OCI-LY3 (cell line): ENCODE data around the gene RNF111.

Experiments used
- H2AFZ ChIP-seq: fragments of 200-600, 300-600 bp; shearing (Covaris generic); 2 replicates; pipeline ENCODE4 v1.6.0; 2014; ENCODE audit warnings: antibody characterized with exemption, low read depth, low read length
- H3K27ac ChIP-seq: fragments of 200-600, 300-600 bp; sonication (generic); 2 replicates; pipeline ENCODE4 v1.5.1; 2014; ENCODE audit warnings: mild to moderate bottlenecking, low read length, moderate library complexity, mixed read lengths
- H3K27me3 ChIP-seq: fragments of 200-600, 300-600 bp; sonication (generic); 2 replicates; pipeline ENCODE4 v1.6.1; 2014; ENCODE audit warnings: low read depth, low read length, mixed read lengths
- H3K36me3 ChIP-seq: fragments of 200-600, 300-600 bp; sonication (generic); replicated peaks from 2 replicates; pipeline ENCODE3; 2014; ENCODE audit warnings: low read depth, low read length, mixed read lengths
- H3K4me1 ChIP-seq: fragments of 300-600, 200-600 bp; sonication (generic); 2 replicates; pipeline ENCODE4 v1.6.1; 2014; ENCODE audit warnings: low read length, mixed read lengths
- H3K4me2 ChIP-seq: fragments of 200-600, 300-600 bp; sonication (generic); 2 replicates; pipeline ENCODE4 v1.6.1; 2014; ENCODE audit warnings: low read length, mixed read lengths
- H3K4me3 ChIP-seq: fragments of 300-600, 200-600 bp; sonication (generic); 2 replicates; pipeline ENCODE4 v1.5.1; 2014; ENCODE audit warnings: antibody characterized with exemption, mild to moderate bottlenecking, low read length, moderate library complexity
- H3K79me2 ChIP-seq: fragments of 300-600, 200-600 bp; shearing (Covaris generic); 2 replicates; pipeline ENCODE4 v1.6.1; 2014; ENCODE audit warnings: mild to moderate bottlenecking, low read length, mixed read lengths
- H3K9ac ChIP-seq: fragments of 300-600, 200-600 bp; shearing (Covaris generic); 2 replicates; pipeline ENCODE4 v1.6.0; 2014; ENCODE audit warnings: mild to moderate bottlenecking, low read length, moderate library complexity
- H3K9me3 ChIP-seq: fragments of 200-600, 300-600 bp; shearing (Covaris generic); 2 replicates; pipeline ENCODE4 v1.6.1; 2014; ENCODE audit warnings: low read length, mixed read lengths; ENCODE audit not compliant: insufficient read depth
- H4K20me1 ChIP-seq: fragments of 200-600, 300-600 bp; sonication (generic); 2 replicates; pipeline ENCODE4 v1.6.1; 2016; ENCODE audit warnings: low read length, mixed read lengths; ENCODE audit not compliant: insufficient read depth
- EZH2phosphoT487 ChIP-seq: fragments of 200-600 bp; shearing (Covaris generic); IDR thresholded peaks from 2 replicates; pipeline ENCODE4 v1.6.1; 2018; ENCODE audit warnings: antibody characterized with exemption, mixed run types, low read depth
- TF ChIP-seq, protein P1 (sequence below): fragments of 200-600, 300-600 bp; sonication (generic); IDR thresholded peaks from 2 replicates; pipeline ENCODE4 v1.5.1; 2014; ENCODE audit warnings: antibody characterized with exemption, low read length, low read depth

Gene RNF111

DNA sequence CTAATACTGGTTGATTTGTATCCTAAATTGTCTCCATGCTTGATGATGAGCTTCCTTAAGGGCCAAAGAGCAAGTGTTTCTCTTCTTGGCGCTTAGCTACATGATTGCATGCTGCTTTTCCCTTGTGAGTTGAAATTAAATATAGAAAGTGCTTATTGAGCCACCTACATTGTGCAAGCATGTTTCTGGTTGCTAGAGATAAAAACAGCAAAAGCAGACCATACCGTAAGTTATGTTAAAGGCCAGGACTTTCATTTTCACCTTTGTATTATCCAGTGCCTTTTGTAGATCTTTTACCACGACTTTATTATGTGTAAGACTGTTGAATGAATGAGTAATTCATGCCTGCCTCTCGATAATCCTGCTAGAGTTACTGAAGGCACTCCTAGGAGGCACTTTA lies 75.6 kb downstream of the RNF111 start:
- Histone ChIP-seq H3K9me3 (no peaks in the 10 kb centered on the region), H2AFZ (no peak overlapping the region), H3K27ac (no peak overlapping the region), H3K36me3 (peaks cover 56% of the 10 kb centered on the region), H3K4me3 (no peak overlapping the region), H3K4me1 (peaks cover 6% of the 10 kb centered on the region; the same call in 1 of the 2 replicates), H3K4me2 (no peak overlapping the region), H4K20me1 (no peaks in the 10 kb centered on the region), H3K27me3 (no peaks in the 10 kb centered on the region), H3K9ac (no peak overlapping the region), H3K79me2 (no peaks in the 10 kb centered on the region)
- TF ChIP-seq, protein P1, sequence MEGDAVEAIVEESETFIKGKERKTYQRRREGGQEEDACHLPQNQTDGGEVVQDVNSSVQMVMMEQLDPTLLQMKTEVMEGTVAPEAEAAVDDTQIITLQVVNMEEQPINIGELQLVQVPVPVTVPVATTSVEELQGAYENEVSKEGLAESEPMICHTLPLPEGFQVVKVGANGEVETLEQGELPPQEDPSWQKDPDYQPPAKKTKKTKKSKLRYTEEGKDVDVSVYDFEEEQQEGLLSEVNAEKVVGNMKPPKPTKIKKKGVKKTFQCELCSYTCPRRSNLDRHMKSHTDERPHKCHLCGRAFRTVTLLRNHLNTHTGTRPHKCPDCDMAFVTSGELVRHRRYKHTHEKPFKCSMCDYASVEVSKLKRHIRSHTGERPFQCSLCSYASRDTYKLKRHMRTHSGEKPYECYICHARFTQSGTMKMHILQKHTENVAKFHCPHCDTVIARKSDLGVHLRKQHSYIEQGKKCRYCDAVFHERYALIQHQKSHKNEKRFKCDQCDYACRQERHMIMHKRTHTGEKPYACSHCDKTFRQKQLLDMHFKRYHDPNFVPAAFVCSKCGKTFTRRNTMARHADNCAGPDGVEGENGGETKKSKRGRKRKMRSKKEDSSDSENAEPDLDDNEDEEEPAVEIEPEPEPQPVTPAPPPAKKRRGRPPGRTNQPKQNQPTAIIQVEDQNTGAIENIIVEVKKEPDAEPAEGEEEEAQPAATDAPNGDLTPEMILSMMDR = no peak
- no peak for TF ChIP-seq EZH2phosphoT487

DNA sequence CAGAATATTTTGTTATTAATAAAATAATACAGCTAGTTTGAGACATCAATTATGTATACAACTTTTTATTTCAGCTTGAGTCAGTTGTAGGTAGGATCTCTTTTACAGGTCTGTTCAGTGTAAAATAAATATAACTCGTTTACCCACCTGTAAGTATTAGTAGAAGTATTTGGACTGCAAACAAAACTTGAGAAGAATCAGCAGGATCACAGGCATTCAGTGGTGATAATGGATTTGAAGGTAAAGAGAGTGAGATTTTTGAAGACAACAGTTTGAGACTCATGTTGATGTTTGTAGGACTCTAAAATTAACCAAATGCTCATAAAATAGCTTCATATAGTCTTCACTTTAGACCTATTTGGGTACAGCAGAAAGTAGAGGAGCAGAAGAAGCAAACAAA lies 82.0 kb downstream of the RNF111 start:
- Histone ChIP-seq H3K4me2 (no peak overlapping the region), H4K20me1 (no peaks in the 10 kb centered on the region), H3K27me3 (no peaks in the 10 kb centered on the region)

DNA sequence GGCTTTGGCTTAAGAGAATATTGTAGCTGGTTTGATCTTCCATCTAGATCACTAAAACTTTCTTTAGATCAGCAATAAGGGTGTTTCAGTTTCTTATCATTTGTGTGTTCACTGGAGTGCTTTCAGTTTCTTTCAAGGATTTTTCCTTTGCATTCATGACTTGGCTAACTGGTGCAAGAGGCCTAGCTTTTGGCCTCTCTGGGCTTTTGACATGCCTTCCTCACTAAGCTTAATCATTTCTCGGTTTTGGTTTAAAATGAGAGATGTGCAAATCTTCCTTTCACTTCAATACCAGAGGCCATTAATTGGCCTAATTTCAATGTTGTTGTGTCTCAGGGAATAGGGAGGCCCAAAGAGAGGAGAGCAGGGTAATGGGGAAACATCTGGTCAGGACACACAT lies 87.1 kb downstream of the RNF111 start:
- Histone ChIP-seq H3K9ac (no peak overlapping the region), H4K20me1 (no peaks in the 10 kb centered on the region), H3K36me3 (peaks cover 71% of the 10 kb centered on the region), H2AFZ (no peak overlapping the region), H3K4me1 (peaks cover 9% of the 10 kb centered on the region), H3K79me2 (no peaks in the 10 kb centered on the region), H3K27ac (no peak overlapping the region), H3K4me3 (no peak overlapping the region), H3K9me3 (no peaks in the 10 kb centered on the region), H3K27me3 (no peaks in the 10 kb centered on the region), H3K4me2 (peak overlapping the region; percentile 5)
- TF ChIP-seq, protein P1 = no peak
- no peak for TF ChIP-seq EZH2phosphoT487

More for the DNA sequence above, 82.0 kb downstream of the RNF111 start:
- Histone ChIP-seq H3K27ac (no peak overlapping the region), H3K79me2 (no peaks in the 10 kb centered on the region), H3K36me3 (peaks cover 65% of the 10 kb centered on the region), H3K9me3 (no peaks in the 10 kb centered on the region), H3K4me1 (peaks cover 4% of the 10 kb centered on the region), H2AFZ (no peak overlapping the region), H3K9ac (no peak overlapping the region), H3K4me3 (no peak overlapping the region)
- TF ChIP-seq EZH2phosphoT487 = no peak
- TF ChIP-seq, protein P1 = no peak

DNA sequence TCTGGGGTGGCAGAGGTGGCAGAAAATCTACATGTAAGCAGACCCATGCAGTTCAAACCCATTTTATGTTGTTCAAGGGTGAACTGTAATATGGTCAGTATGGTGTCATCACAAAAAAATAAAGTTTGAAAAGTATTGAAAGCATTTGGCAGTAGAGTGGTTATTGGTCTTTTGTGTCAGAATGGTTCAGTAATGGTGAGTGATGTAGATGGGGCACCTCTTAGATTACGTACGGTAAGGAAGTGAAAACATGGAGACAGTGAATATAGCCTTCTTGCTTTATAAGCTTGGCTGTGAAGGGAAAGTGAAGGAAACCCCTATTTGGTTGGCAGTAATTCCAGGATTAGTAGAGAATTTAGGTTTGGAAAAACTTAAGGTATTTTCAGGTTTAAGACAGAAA lies 100.3 kb downstream of the RNF111 start:
- Histone ChIP-seq H3K4me1 (no peaks in the 10 kb centered on the region), H3K36me3 (peaks cover 47% of the 10 kb centered on the region), H3K27ac (no peak overlapping the region), H3K27me3 (no peaks in the 10 kb centered on the region), H3K9me3 (no peaks in the 10 kb centered on the region), H3K4me3 (no peak overlapping the region), H4K20me1 (no peaks in the 10 kb centered on the region), H2AFZ (no peak overlapping the region), H3K4me2 (no peak overlapping the region), H3K9ac (no peak overlapping the region), H3K79me2 (no peaks in the 10 kb centered on the region)
- TF ChIP-seq, protein P1 = no peak
- no peak for TF ChIP-seq EZH2phosphoT487
